ENCODE results near the gene CSMD2.

- no peak for TF ChIP-seq EZH2 (IDR thresholded peaks at IDR 0.05; ENCODE audit: low read depth, unreplicated experiment)
- no peak for TF ChIP-seq CTCF (conservative IDR thresholded peaks at IDR 0.05; ENCODE audit: low read depth in 2 of 2)
- no peak for TF ChIP-seq EZH2phosphoT487 (IDR thresholded peaks at IDR 0.05; ENCODE audit: unreplicated experiment)
- no peak for TF ChIP-seq POLR2AphosphoS5 (IDR thresholded peaks at IDR 0.05; ENCODE audit: low read depth)
- TF ChIP-seq REST (IDR thresholded peaks at IDR 0.05; ENCODE audit: unreplicated experiment) = no peak
- TF ChIP-seq CREB1 (CRISPR knock-in tag; IDR thresholded peaks at IDR 0.05; ENCODE audit: low read depth) = no peak
- TF ChIP-seq JUNB (IDR thresholded peaks at IDR 0.05; ENCODE audit: unreplicated experiment) = no peak
- TF ChIP-seq ETS1 (IDR thresholded peaks at IDR 0.05) = no peak
- no peak for TF ChIP-seq NANOG (IDR thresholded peaks at IDR 0.05; ENCODE audit: borderline replicate concordance)
- TF ChIP-seq ZNF331 (CRISPR knock-in tag; IDR thresholded peaks at IDR 0.05; ENCODE audit: low read depth) = no peak
- TF ChIP-seq STAT1 (IDR thresholded peaks at IDR 0.05; ENCODE audit: unreplicated experiment) = no peak
- TF ChIP-seq ZNF462 (CRISPR knock-in tag; IDR thresholded peaks at IDR 0.05) = no peak
These were observed 37.7 kb downstream of the CSMD2 start for GRCh38 chr1:34127006-34128000.
